SK-N-SH (cell line): ENCODE data around the gene EFCAB11. TPM values are rescaled to one million over a fixed set of nuclear protein-coding genes. Genes with fewer than 3 reads are reported as not detected.

ENCODE experiments used
- CTCF ChIA-PET: fragments of 300-600, 350-600 bp; formaldehyde crosslinking; extraction: SDS; loops from one replicate; lab custom pipeline; 2021; lab: Yijun Ruan, JAX
- POLR2A ChIA-PET: fragments of 350-600 bp; sonication (Branson Sonifier 250); formaldehyde crosslinking; extraction: SDS; loops from one replicate; lab custom pipeline; 2020; ENCODE audit warnings: antibody characterized with exemption, inconsistent platforms; lab: Yijun Ruan, JAX
- DNase-seq: peaks from one replicate; pipeline ENCODE4 v3.0.0; 2012
- H2AFZ ChIP-seq: fragments of 200-600 bp; sonication (generic); 2 replicates; pipeline ENCODE4 v1.8.1; 2016; ENCODE audit warnings: antibody characterized with exemption, mild to moderate bottlenecking, low read depth
- H3F3A ChIP-seq: fragments of 200-600 bp; sonication (generic); replicated peaks from 2 replicates; pipeline ENCODE3; 2016; ENCODE audit warnings: antibody characterized with exemption, mild to moderate bottlenecking; ENCODE audit not compliant: insufficient read depth
- H3K27ac ChIP-seq, 2 experiments: fragments of 200-500 bp in 1 of 2; fragments of 200-600 bp in 1 of 2; sonication (Bioruptor generic) in 1 of 2; sonication (generic), shearing (Covaris generic) in 1 of 2; 2 replicates each; pipeline versions ENCODE4 v1.5.1 to v1.6.1; 2014 to 2016; ENCODE audit warnings: low read depth in 2 of 2, inconsistent platforms in 1 of 2, low read length in 1 of 2, mild to moderate bottlenecking in 1 of 2, mixed read lengths in 1 of 2
- H3K27me3 ChIP-seq: fragments of 200-600 bp; sonication (generic), shearing (Covaris generic); 2 replicates; pipeline ENCODE4 v1.6.1; 2016; ENCODE audit warnings: mixed run types; ENCODE audit not compliant: insufficient read depth
- H3K36me3 ChIP-seq, 2 experiments: fragments of 200-500 bp in 1 of 2; fragments of 200-600 bp in 1 of 2; sonication (Bioruptor generic) in 1 of 2; sonication (generic) in 1 of 2; replicated peaks in 1 of 2; 2 replicates each; pipeline versions ENCODE3 to v1.5.1; 2014 to 2016; ENCODE audit warnings: low read length in 1 of 2, mild to moderate bottlenecking in 1 of 2; ENCODE audit not compliant: insufficient read depth in 2 of 2, control insufficient read depth in 1 of 2
- H3K4me1 ChIP-seq, 2 experiments: fragments of 200-500 bp in 1 of 2; fragments of 200-600 bp in 1 of 2; sonication (Bioruptor generic) in 1 of 2; sonication (generic), shearing (Covaris generic) in 1 of 2; 2 replicates each; pipeline versions ENCODE4 v1.5.1 to v1.6.1; 2014 to 2016; ENCODE audit warnings: low read depth in 1 of 2, low read length in 1 of 2, mixed run types in 1 of 2; ENCODE audit not compliant: insufficient read depth in 2 of 2, control insufficient read depth in 1 of 2
- H3K4me2 ChIP-seq: fragments of 200-600 bp; sonication (generic), shearing (Covaris generic); 2 replicates; pipeline ENCODE4 v1.6.1; 2017; ENCODE audit warnings: mixed run types
- H3K4me3 ChIP-seq, 2 experiments: fragments of 200-500 bp in 1 of 2; fragments of 200-600 bp in 1 of 2; sonication (Bioruptor generic) in 1 of 2; sonication (generic), shearing (Covaris generic) in 1 of 2; 2 replicates each; pipeline versions ENCODE4 v1.5.1 to v1.8.1; 2014 to 2016; ENCODE audit warnings: low read depth in 2 of 2, inconsistent platforms in 1 of 2, low read length in 1 of 2, mild to moderate bottlenecking in 1 of 2, mixed read lengths in 1 of 2, moderate library complexity in 1 of 2
- H3K79me2 ChIP-seq: fragments of 200-600 bp; sonication (generic); 2 replicates; pipeline ENCODE4 v1.8.1; 2017; ENCODE audit warnings: mild to moderate bottlenecking; ENCODE audit not compliant: insufficient read depth
- H3K9ac ChIP-seq: fragments of 200-600 bp; sonication (generic); 2 replicates; pipeline ENCODE4 v1.6.1; 2017; ENCODE audit warnings: mixed run types
- H3K9me2 ChIP-seq: fragments of 200-600 bp; sonication (generic); 2 replicates; pipeline ENCODE4 v1.6.1; 2017; ENCODE audit warnings: mixed run types
- H3K9me3 ChIP-seq: fragments of 200-600 bp; sonication (generic); 2 replicates; pipeline ENCODE4 v1.6.1; 2017; ENCODE audit warnings: mixed run types, mild to moderate bottlenecking, moderate library complexity
- H4K20me1 ChIP-seq: fragments of 200-600 bp; sonication (generic); 2 replicates; pipeline ENCODE4 v1.6.1; 2017; ENCODE audit warnings: mild to moderate bottlenecking, mixed run types; ENCODE audit not compliant: insufficient read depth
- FOSL2 ChIP-seq: IDR thresholded peaks from 2 replicates; pipeline ENCODE4 v1.4.0; 2012; ENCODE audit warnings: low read depth, mild to moderate bottlenecking, moderate library complexity, borderline replicate concordance
- GABPA ChIP-seq: IDR thresholded peaks from 2 replicates; pipeline ENCODE4 v1.4.0; 2012; ENCODE audit warnings: low read depth, mild to moderate bottlenecking
- GATA2 ChIP-seq: sonication (generic); formaldehyde crosslinking; IDR thresholded peaks from 2 replicates; pipeline ENCODE4 v1.5.0; 2020; ENCODE audit warnings: mild to moderate bottlenecking, missing genetic modification reagents
- JUND ChIP-seq: IDR thresholded peaks from 2 replicates; pipeline ENCODE4 v1.4.0; 2012
- NFIC ChIP-seq: IDR thresholded peaks from 2 replicates; pipeline ENCODE4 v1.4.0; 2012; ENCODE audit warnings: borderline replicate concordance
- PBX3 ChIP-seq: IDR thresholded peaks from 2 replicates; pipeline ENCODE4; 2012
- RCOR1 ChIP-seq: fragments of 150-350 bp; IDR thresholded peaks from 2 replicates; pipeline ENCODE4 v1.6.1; 2017; ENCODE audit warnings: antibody characterized with exemption, low read length
- RFX5 ChIP-seq: IDR thresholded peaks from 2 replicates; pipeline ENCODE4 v1.6.1; 2012; ENCODE audit warnings: mild to moderate bottlenecking, improper control_type of control experiment, low read length
- RXRA ChIP-seq: IDR thresholded peaks from 2 replicates; pipeline ENCODE4 v1.4.0; 2012; ENCODE audit warnings: low read depth, mild to moderate bottlenecking, borderline replicate concordance
- SMC3 ChIP-seq: IDR thresholded peaks from 2 replicates; pipeline ENCODE4 v1.6.1; 2012; ENCODE audit warnings: low read depth, low read length, improper control_type of control experiment
- WGBS: methylation state at CpG from one replicate; pipeline ENCODE4 v1.1.6; 2017; ENCODE audit warnings: low lambda C conversion rate; 5-methylcytosine and 5-hydroxymethylcytosine counted together
- polyA plus RNA-seq, 3 experiments: library from polyadenylated mRNA; depleted of rRNA; stranded (reverse); fragments of >200 nt; gene quantifications; 2 replicates each; pipeline ENCODE4 v1.2.3, GENCODE V29; 2012
- TF ChIP-seq, protein P1 (sequence below): IDR thresholded peaks from 2 replicates; pipeline ENCODE4 v1.4.0; 2012; ENCODE audit warnings: low read depth, borderline replicate concordance
- TF ChIP-seq, protein P2 (sequence below): IDR thresholded peaks from 2 replicates; pipeline ENCODE4 v1.4.0; 2012; ENCODE audit warnings: low read depth

The EFCAB11 gene
- polyA plus RNA-seq, 1 of the 3 experiments (the other 2 are of a cell fraction) = 3.9 TPM

DNA sequence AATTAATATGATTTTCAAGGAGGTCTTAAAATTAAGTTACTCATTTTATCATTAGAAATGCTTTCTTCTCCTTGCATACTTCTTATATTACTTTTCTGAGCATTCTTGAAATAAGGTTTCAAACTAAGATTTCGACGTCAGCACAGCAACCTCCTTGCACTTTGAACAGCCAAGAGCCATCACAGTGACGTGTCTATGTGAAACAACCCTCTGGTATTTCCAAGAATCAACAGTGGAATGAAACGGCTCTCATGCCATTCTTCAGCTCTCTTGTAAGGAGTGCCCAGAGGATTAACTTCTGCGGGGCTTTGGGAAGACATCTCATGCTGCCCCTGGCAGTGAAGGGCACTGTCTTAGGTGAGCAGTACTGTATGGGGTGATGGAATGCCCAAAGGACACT is 109.2 kb downstream of the EFCAB11 start (continued):
- TF ChIP-seq, protein P1, sequence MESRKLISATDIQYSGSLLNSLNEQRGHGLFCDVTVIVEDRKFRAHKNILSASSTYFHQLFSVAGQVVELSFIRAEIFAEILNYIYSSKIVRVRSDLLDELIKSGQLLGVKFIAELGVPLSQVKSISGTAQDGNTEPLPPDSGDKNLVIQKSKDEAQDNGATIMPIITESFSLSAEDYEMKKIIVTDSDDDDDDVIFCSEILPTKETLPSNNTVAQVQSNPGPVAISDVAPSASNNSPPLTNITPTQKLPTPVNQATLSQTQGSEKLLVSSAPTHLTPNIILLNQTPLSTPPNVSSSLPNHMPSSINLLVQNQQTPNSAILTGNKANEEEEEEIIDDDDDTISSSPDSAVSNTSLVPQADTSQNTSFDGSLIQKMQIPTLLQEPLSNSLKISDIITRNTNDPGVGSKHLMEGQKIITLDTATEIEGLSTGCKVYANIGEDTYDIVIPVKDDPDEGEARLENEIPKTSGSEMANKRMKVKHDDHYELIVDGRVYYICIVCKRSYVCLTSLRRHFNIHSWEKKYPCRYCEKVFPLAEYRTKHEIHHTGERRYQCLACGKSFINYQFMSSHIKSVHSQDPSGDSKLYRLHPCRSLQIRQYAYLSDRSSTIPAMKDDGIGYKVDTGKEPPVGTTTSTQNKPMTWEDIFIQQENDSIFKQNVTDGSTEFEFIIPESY = no peak
- TF ChIP-seq RXRA = no peak
- TF ChIP-seq SMC3 = no peak
- TF ChIP-seq GATA2 = no peak

- H2AFZ ChIP-seq = no peak overlapping the region
- H3F3A ChIP-seq = no peaks in the 10 kb centered on the region
- no peaks in the 10 kb centered on the region for H4K20me1 ChIP-seq
- no peaks in the 10 kb centered on the region for H3K4me1 ChIP-seq
- no peak for DNase-seq
- no peaks in the 10 kb centered on the region for H3K9me2 ChIP-seq
- H3K27me3 ChIP-seq = no peaks in the 10 kb centered on the region
- no peak overlapping the region for H3K9ac ChIP-seq
- TF ChIP-seq RXRA = no peak
- no peak for TF ChIP-seq PBX3
- no peak for TF ChIP-seq RFX5
- TF ChIP-seq, protein P2, sequence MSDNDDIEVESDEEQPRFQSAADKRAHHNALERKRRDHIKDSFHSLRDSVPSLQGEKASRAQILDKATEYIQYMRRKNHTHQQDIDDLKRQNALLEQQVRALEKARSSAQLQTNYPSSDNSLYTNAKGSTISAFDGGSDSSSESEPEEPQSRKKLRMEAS = no peak
- TF ChIP-seq GABPA = no peak
- peak overlapping the region in 1 of 2 experiments; percentile 46; a peak in 2 of 4 replicates for H3K27ac ChIP-seq
- ChIA-PET POLR2A (no interaction called here), CTCF (no interaction called here)
- 100% methylated on average over 1 of the region's 1 CpG for WGBS
- H3K36me3 ChIP-seq = no peaks in the 10 kb centered on the region
- no peak overlapping the region for H3K4me2 ChIP-seq
- H3K4me3 ChIP-seq = no peak overlapping the region
- no peaks in the 10 kb centered on the region for H3K9me3 ChIP-seq
- no peaks in the 10 kb centered on the region for H3K79me2 ChIP-seq
These were observed 110.0 kb downstream of the EFCAB11 start for GRCh38 chr14:89844508-89844907.

DNA sequence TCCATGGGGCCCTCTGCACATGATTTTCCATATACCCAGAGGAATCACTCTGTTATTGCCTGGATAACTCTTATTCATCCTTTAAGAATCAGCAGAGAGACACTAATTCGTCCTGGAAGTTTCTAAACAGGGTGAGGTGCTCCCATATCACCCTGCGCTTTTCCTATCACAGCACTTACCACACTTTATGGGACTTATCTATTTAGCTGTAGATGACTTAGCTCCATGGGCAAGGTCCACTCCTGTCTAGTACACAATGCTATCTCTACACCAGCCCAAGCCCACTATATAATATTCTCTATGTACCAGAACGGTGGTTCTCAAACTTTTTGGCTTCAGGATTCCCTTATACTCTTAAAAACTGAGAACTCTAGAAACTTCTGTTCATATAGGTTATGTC is 111.7 kb downstream of the EFCAB11 start:
- Histone ChIP-seq H3K27ac (no peak overlapping the region), H3F3A (no peaks in the 10 kb centered on the region), H3K27me3 (no peaks in the 10 kb centered on the region), H3K79me2 (no peaks in the 10 kb centered on the region), H3K9me3 (no peaks in the 10 kb centered on the region), H3K4me1 (no peaks in the 10 kb centered on the region), H3K36me3 (no peaks in the 10 kb centered on the region), H3K4me2 (no peak overlapping the region), H3K4me3 (no peak overlapping the region), H3K9me2 (no peaks in the 10 kb centered on the region), H2AFZ (no peak overlapping the region), H3K9ac (no peak overlapping the region), H4K20me1 (no peaks in the 10 kb centered on the region)
- CTCF ChIA-PET = interaction anchor here (1.6 kb wide), 1 partner anchor 12 kb away, joined by 3 read pairs; no protein-coding TSS in a partner anchor
- TF ChIP-seq JUND = no peak
- no peak for TF ChIP-seq RXRA
- no peak for TF ChIP-seq RCOR1
- TF ChIP-seq GATA2 = no peak
- TF ChIP-seq FOSL2 = no peak
- TF ChIP-seq NFIC = no peak
- TF ChIP-seq RFX5 = no peak
- no peak for TF ChIP-seq GABPA
- no peak for DNase-seq
- WGBS = 82% methylated on average over 3 of the region's 3 CpGs
- POLR2A ChIA-PET = no interaction called here
